Activated CD4-positive, alpha-beta T cell treated with anti-CD3 and anti-CD28 coated beads for 1 hour (primary cell): ENCODE data around the gene CASTOR1.

ENCODE experiments used
- DNase-seq: peaks from one replicate; pipeline ENCODE4 v3.0.0-alpha.2; 2020

Gene CASTOR1

DNA sequence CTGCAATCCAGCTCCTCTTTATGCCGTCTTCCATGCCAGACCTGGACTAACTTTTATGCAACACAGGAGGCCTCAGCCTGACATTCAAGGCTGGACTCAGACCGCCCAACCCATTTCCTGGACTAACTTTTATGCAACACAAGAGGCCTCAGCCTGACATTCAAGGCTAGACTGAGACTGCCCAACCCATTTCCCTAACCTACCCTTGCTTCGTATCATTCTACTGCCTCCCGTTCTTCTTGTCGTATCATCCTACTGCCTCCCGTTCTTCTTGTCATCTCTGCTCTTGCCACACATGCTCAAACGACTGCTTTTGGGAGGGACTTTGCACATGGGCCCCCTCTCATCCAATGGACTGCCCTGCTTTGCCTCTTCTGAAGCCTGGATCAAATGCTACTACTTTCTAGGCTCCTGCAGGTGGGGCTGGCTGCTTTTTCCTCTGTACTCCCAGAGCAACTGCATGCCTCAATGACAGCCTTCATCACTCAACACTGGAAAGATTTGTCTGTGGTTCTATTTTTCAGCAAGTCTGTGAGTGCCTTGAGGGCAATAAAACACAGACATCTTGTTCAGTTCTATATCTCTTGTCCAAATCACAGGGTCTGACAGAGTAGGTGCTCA lies 29.6 kb upstream of the CASTOR1 start:
- no peak for DNase-seq

GRCh38 chr22:30317778-30318177 lies 28.5 kb upstream of the CASTOR1 start:
- DNase-seq, result no peak

DNA sequence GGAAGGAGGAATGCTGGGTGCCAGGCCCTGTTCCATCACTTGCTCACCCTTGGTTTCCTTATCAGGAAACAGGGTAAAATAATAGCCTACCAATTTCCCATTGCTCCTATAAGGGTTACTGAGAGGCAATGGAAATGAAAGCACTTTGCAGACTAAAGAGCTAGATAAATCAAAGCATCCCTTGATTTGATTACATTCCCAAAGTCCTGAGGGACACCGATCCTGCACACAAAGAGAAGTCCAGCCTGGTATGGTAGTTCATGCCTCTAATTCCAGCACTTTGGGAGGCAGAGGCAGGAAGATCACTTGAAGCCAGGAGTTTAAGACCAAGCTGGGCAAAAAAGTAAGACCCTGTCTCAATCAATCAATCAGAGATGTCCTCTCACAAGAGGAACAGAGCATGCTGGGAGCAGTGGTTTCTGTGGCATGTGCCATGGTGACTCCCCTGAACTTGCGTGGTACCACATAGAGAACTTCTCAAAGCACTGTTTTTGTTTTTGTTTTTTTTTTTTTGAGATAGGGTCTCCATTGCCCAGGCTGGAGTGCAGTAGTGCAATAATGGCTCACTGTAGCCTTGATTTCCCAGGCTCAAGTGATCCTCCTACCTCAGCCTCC lies 26.8 kb upstream of the CASTOR1 start:
- DNase-seq, result no peak

DNA sequence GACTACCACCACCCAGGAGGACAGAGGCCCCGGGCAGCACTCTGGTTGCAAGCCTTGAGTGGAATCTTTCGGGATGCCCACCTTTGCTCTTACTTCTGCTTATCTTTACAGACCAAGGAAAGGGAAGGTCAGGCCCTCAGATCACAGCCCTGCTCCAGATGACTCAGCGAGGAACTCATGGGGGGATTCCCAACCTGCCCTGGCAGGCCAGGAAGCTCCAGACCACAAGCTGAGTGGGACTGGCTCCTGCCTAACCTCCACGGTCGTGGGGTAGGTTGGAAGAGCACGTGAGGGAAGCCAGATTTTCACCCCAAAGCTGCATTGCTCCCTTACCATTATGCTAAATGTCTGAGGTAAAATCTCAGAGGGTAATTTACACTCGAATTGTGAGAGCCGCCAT lies 25.6 kb upstream of the CASTOR1 start:
- peak; percentile 26 for DNase-seq

- DNase-seq, result no peak
Measured at GRCh38 chr22:30313527-30314363, 24.4 kb upstream of the CASTOR1 start.

- DNase-seq, result no peak
Measured at GRCh38 chr22:30312053-30312452, 22.7 kb upstream of the CASTOR1 start.

GRCh38 chr22:30310881-30311771 lies 21.8 kb upstream of the CASTOR1 start:
- no peak for DNase-seq

DNA sequence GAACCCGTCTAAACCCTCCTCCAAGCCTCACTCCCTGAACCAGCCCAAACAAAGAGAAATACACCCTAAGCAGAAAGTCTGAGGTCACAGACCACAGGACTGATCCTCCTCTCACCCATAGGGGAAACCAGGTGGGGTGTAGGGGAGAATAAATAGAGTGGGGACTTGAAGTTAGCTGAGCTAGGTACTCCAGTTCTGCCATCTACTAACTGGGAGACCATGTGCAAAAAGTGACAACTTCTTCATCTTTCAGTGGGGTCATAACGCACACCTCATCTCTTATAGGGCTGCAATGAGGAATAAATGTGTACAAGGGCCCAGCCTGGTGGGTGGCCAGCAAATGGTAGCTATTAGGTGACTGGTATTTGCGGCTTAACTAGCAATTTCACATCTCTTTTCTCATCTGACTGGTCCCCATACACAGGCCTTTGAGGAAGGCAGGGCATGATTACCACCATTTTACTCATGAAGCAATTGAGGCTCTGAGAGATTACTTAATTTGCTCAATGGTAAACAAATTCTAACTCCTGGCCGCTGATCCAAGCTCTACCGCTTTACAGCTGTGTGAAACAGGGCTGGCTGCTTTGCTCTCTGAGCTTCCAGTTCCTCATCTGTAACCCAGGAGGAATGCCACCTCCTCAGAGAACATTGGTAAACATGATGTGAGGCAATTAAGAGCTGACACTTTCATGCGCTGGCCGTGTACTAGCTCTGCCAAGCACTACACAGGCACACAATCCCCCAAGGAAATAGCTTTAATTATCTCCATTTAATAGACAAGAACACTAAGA lies 20.8 kb upstream of the CASTOR1 start:
- no peak for DNase-seq

DNA sequence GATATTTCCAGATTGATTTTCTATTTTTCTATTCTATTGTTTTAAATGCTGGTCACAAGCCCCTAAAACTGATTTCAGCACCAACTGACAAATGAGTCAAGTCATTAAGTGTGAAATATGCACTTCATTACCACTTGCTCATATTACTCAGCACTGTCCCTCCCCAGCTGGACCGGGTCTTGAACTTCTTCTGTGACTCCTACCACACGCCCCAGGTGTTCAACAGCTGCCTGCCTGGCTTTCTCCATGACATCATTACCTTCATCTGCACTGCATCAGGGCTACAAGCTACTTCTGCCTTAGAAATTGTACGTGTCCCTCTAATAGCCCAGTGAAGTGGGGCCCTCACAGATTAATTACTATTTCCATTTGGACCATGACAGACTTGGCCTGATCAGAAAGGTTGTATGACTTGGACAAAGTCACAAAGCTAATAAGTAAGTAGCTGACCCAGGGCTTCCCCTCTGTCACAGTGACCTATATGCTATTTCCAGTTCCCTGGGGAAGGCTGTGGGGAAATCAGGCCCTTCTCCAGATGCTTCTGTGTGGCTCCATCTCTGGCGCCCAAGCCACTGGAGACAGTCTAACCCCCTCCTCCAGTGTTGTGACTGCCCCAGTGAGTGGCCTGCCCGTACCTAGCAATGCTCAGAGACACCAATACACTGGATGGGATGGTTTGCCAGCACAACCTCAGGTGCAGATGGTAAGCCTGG lies 19.4 kb upstream of the CASTOR1 start:
- no peak for DNase-seq

- no peak for DNase-seq
Measured at GRCh38 chr22:30308093-30308492, 18.8 kb upstream of the CASTOR1 start.

DNA sequence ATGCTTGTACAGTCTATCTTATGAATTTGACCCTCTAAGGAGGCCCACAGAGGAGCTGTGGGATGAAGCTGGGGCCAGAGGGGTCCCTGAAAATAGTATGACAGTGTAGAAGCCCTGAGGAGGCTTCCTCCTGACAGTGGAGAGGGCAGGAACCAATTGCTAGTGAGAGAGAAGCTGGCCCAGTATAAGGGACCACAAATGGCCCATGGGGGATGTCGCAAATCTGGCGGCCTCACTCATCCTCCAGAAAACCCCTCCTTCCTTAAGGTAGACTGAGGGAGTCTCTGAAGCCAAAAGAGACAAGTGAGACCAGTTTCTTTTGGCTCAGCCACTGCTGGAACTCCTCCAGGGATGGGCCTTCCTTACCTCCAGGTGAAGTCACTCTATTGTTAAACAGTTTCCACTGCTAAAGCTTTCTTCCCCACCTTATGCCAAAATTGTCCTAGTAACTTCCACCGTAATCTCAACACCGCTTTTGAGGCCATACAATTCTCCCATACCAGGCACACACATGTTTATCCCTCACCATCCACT lies 17.8 kb upstream of the CASTOR1 start:
- no peak for DNase-seq

DNA sequence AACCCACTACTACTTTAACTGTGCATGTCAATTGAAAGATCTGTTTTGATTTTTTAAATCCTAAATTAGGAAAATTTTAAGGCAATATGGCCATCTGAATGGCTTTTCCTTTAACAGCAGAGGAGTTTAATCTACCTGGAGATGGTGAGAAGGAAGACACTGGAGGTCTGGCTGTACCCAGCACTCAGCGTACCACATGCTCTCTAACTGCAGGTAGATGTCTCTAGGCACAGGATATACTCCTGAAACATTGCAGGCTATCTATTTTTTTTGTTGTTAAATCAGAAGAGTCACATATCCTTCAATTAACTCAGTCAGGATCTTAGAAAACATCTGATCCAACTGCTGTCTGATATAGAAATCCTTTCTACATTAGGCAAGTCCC lies 17.3 kb upstream of the CASTOR1 start:
- no peak for DNase-seq

- no peak for DNase-seq
Measured at GRCh38 chr22:30305906-30306626, 16.8 kb upstream of the CASTOR1 start.

DNA sequence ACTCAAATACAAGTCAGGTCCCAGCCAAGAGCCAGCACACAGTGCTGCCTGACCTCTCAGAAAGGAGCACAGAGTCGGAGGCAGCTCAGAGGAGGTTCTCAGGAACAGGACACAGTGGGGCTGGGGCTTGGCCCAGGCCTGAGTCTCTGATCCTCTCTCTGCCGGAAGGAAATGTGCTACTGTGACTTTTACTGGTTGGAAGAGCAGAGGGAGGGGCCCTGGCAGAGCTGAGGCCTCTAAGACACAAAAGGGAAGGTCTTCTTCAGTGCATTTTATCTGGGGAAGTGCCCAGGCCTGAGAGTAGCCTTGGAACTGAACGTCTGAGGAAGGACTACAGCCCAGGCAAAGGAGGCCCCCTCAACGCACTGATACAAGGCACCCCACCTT lies 16.2 kb upstream of the CASTOR1 start:
- DNase-seq, result peak; percentile 22

DNA sequence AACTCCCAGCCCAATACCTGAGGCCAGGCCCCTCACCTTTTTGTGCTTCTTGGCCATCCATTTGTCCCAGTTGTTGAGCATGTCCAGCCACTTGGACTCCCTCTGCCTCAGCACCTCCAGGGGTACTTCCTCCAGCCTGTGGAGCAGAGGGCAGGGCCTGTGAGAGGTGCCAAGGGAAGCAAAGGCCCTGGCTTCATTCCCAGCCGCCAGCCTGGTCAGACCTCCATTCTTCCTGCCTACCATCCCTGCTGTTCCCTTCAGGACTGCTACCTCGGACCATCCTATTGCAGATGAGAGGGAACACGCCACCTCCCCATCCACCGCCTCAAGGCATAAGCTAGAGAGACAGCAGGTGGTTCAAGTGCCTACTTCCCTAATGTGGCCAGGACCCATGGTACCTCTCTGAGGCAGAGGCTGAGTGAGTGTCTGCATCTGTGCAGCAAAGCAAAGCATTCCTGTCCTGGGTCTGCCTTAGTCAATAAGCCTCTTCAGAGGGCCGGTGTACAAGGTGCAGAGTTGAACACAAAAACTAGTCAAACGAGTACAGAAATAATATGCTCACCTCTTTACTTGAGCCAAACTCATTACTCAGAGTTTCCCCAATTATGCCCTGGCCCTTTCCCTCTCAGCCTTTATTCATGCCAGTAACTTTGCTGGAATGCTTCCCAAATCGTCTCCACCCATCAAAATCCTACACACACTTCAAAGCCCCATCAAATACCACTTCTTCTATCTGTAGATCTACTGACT lies 15.4 kb upstream of the CASTOR1 start:
- DNase-seq, result no peak

DNA sequence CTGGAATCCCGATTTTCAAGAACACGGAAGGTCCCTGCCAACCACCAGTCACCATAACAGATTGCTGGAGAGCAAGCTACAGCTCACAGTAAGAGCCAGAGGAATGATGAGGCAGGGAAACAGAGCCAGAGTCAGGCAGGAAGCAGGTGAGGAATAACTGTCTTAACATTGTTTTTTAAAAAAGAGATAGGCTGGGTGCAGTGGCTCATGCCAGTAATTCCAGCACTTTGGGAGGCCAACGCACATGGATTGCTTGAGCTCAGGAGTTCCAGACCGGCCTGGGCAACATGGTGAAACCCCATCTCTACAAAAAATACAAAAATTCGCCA lies 13.5 kb upstream of the CASTOR1 start:
- DNase-seq, result no peak

- DNase-seq, result no peak
Measured at GRCh38 chr22:30301995-30302809, 12.9 kb upstream of the CASTOR1 start.

- no peak for DNase-seq
Measured at GRCh38 chr22:30299322-30299721, 10.0 kb upstream of the CASTOR1 start.
